22Rv1 (cell line): Measurements from ENCODE around the gene CFAP74.

Experiments
- CTCF ChIP-seq: fragments of 450-650 bp; IDR thresholded peaks from 2 replicates; pipeline ENCODE4 v1.5.1; 2017; ENCODE audit warnings: mild to moderate bottlenecking
- ZFX ChIP-seq: fragments of 450-650 bp; IDR thresholded peaks from 2 replicates; pipeline ENCODE4 v1.6.1; 2017; ENCODE audit warnings: antibody characterized with exemption, borderline replicate concordance

GRCh38 chr1:2021550-2021949 is 18.0 kb upstream of the CFAP74 start:
- TF ChIP-seq CTCF (no peak), ZFX (no peak)
